ENCODE results near the gene CBFA2T2. TPM values are rescaled to one million over a fixed set of nuclear protein-coding genes. Genes with fewer than 3 reads are reported as not detected.

Gene CBFA2T2
- total RNA-seq, 1 experiment from 2014 or later: 16.3 TPM

DNA sequence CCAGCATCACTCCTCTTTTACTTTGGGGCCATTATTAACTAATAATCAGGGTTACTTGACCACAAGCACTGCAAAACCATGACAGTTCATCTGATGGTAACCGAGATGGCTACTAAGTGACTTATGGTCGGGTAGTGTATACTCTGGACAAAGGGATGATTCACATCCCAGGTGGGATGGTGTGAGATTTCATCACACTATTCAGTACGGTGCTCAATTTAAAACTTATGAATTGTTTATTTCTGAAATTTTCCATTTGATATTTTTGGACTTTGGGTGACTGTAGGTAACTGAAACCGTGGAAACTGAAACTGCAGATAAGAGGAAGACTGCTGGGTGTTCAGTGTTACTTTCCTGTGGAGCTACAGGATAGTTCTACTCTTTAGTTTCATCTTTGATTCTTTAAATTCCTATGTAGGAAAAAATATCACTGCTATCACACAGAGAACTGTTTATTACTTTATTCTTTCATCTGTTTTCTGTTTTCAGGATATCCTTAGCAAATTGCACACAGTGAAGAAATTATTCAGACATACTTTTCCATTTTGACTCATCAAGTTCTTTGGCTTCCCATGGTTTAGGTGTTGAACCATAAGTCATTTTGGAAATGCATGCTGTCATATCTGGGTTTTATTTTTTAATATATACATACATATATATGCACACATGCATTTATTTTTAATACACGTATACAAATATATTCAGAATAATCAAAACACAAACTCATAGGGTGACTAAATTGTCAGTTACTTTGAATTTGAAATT, 113.1 kb downstream of the CBFA2T2 start:
- intact Hi-C loops (cut with micrococcal nuclease; ENCODE audit: unreplicated experiment): no loop called here
- no peak overlapping the region for H3K27ac ChIP-seq (ENCODE audit: low read length)
- H3K4me3 ChIP-seq (ENCODE audit: low read depth in 2 of 2, low read length in 2 of 2): no peak overlapping the region
- DNase-seq (ENCODE audit: low read depth, low spot score) (no peak), ATAC-seq (no peak)
- no TSS peak for BruUV-seq (replicated peaks)
- CTCF ChIA-PET: no interaction called here
- no peaks in the 10 kb centered on the region for H3K4me1 ChIP-seq (ENCODE audit: control insufficient read depth, insufficient read depth, low read length)
- in situ Hi-C loops (cut with HindIII; ENCODE audit: low pct_unique_long_range_greater_than_20kb, low sequenced_read_pairs): no loop called here
- no peaks in the 10 kb centered on the region for H3K27me3 ChIP-seq (ENCODE audit: control insufficient read depth, insufficient read depth, low read length)
- POLR2A ChIA-PET: no interaction called here
- 0 out of 2 replicates have a peak, but pooled peaks cover 3% of the 10 kb centered on the region for H3K36me3 ChIP-seq (ENCODE audit: control insufficient read depth, insufficient read depth, low read length)
- H3K9me3 ChIP-seq (ENCODE audit: control insufficient read depth, insufficient read depth, low read depth, low read length): no peaks in the 10 kb centered on the region
- TF ChIP-seq SIN3A (IDR thresholded peaks at IDR 0.05; ENCODE audit: borderline replicate concordance, insufficient read depth, low read depth, low read length) (no peak), TCF7L2 (IDR thresholded peaks at IDR 0.05; ENCODE audit: low read depth, low read length) (no peak)
- TF ChIP-seq, protein P1, sequence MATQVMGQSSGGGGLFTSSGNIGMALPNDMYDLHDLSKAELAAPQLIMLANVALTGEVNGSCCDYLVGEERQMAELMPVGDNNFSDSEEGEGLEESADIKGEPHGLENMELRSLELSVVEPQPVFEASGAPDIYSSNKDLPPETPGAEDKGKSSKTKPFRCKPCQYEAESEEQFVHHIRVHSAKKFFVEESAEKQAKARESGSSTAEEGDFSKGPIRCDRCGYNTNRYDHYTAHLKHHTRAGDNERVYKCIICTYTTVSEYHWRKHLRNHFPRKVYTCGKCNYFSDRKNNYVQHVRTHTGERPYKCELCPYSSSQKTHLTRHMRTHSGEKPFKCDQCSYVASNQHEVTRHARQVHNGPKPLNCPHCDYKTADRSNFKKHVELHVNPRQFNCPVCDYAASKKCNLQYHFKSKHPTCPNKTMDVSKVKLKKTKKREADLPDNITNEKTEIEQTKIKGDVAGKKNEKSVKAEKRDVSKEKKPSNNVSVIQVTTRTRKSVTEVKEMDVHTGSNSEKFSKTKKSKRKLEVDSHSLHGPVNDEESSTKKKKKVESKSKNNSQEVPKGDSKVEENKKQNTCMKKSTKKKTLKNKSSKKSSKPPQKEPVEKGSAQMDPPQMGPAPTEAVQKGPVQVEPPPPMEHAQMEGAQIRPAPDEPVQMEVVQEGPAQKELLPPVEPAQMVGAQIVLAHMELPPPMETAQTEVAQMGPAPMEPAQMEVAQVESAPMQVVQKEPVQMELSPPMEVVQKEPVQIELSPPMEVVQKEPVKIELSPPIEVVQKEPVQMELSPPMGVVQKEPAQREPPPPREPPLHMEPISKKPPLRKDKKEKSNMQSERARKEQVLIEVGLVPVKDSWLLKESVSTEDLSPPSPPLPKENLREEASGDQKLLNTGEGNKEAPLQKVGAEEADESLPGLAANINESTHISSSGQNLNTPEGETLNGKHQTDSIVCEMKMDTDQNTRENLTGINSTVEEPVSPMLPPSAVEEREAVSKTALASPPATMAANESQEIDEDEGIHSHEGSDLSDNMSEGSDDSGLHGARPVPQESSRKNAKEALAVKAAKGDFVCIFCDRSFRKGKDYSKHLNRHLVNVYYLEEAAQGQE (IDR thresholded peaks at IDR 0.05; ENCODE audit: insufficient read depth in 1 of 2, low read depth in 2 of 2, low read length in 1 of 2): no peak

GRCh38 chr20:33604084-33604990, 114.4 kb downstream of the CBFA2T2 start:
- no TSS peak for BruUV-seq (replicated peaks)

More at GRCh38 chr20:33604084-33604990, 114.4 kb downstream of the CBFA2T2 start:
- POLR2A ChIA-PET: no interaction called here
- TF ChIP-seq POLR2AphosphoS5 (IDR thresholded peaks at IDR 0.05; ENCODE audit: low read depth, low read length) (no peak), SIN3A (IDR thresholded peaks at IDR 0.05; ENCODE audit: borderline replicate concordance, insufficient read depth, low read depth, low read length) (no peak), CTCF (IDR thresholded peaks at IDR 0.05) (no peak), TCF7L2 (IDR thresholded peaks at IDR 0.05; ENCODE audit: low read depth, low read length) (no peak)
- TF ChIP-seq, protein P1 (IDR thresholded peaks at IDR 0.05; ENCODE audit: insufficient read depth in 1 of 2, low read depth in 2 of 2, low read length in 1 of 2): no peak
- no peaks in the 10 kb centered on the region for H3K9me3 ChIP-seq (ENCODE audit: control insufficient read depth, insufficient read depth, low read depth, low read length)
- intact Hi-C loops (cut with micrococcal nuclease; ENCODE audit: unreplicated experiment) (no loop called here), in situ Hi-C loops (cut with HindIII; ENCODE audit: low pct_unique_long_range_greater_than_20kb, low sequenced_read_pairs) (no loop called here)
- ATAC-seq (no peak), DNase-seq (ENCODE audit: low read depth, low spot score) (no peak)
- no peak overlapping the region for H3K4me3 ChIP-seq (ENCODE audit: low read depth in 2 of 2, low read length in 2 of 2)
- CTCF ChIA-PET: interaction anchor here (0.5 kb wide), 1 partner anchor 87 kb away, joined by 5 read pairs; no protein-coding TSS in a partner anchor
- H3K27me3 ChIP-seq (ENCODE audit: control insufficient read depth, insufficient read depth, low read length): no peaks in the 10 kb centered on the region
- no peak overlapping the region for H3K27ac ChIP-seq (ENCODE audit: low read length)
- H3K4me1 ChIP-seq (ENCODE audit: control insufficient read depth, insufficient read depth, low read length): no peaks in the 10 kb centered on the region
- H3K36me3 ChIP-seq (ENCODE audit: control insufficient read depth, insufficient read depth, low read length): 0 out of 2 replicates have a peak, but pooled peaks cover 3% of the 10 kb centered on the region

Measured in Panc1 (cell line).